ENCODE results near the gene TCFL5.
"Not testable (repeated sequence)": the region's sequence is repeated elsewhere in the genome, so short reads cannot be mapped to it uniquely, and the experiment has no call there.

TCFL5 gene

DNA sequence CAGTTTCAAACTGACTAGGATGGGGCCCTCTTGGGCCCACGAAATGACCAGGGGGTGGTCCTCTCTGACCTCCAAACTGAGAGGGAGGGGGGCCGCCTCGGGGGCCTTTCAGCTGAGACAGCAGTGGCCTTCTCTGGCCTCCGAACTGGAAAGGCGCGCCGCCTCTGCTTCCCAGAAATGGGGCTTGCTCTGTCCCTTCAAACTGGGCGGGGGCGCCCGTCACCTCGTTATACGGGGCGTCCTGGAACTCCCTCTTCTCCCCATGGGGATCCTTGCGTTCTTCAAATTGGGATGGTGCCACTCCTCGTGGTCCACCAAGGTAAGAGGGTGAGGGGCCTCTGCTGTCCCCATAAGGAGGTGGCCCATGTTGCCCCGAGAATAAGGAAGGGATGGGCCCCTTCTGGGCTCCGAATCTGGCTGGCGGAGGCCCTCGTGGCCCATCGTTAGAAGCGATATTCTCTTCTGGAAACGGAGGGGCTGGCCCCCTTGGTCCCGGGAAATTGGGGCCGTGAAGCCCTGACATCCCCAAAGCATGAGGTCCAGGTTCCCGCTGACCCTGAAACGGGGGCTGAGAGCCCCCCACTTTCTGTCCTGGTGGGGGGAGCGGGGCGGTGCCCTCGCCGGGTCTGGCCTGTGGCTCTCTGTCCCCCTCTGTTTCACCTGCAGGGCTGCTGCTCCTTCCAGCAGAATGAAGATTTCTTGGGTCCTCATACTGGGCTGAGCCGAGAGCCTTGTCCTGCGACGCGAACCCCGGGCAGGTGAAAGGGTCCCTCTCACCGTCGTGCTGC is 18.7 kb upstream of the TCFL5 start:
- DNase-seq (ENCODE audit: low read depth in 2 of 2): no peak

DNA sequence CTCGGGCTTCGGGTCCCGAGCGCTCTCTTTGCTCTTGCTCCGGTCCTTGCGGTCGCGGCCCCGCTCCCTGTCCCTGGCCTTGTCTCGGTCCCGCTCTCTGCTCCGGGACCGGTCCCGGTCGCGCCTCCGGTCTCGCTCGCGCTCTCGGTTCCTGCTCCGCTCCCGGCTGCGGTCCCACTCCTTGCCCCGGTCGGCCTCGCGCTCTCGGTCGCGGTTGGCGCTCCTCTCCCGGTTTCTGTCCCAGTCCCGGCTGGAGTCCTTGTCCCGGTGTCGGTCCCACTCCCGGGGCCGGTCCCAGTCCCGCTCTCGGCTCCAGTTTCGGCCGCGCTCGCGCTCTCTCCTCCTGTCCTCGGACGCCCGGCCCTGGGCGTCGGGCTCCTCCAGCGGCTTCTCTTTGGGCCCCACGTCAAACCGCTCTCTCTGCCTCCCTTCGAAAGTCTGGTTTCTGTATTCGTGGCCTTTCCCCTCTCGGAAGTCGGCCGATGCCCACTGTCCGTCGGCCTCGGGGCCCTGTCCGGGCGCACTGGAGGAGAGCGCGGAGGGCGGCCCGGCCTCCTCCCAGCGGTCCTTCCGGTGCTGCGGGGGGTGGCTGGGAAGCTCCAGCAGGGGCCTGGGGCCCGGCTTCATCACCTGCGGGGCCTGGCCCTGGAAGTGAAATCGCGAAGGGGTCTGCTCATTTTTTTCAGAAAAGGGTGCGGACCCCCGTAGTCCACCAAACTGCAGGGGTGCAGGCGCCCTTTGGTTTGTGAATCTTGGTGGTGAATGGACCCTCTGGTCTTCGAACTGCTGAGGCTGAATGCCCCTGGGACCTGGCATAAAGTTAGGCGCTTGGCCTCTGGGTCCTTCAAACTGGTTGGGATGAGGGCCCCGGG is 17.9 kb upstream of the TCFL5 start:
- no peak for DNase-seq (ENCODE audit: low read depth in 2 of 2)

DNA sequence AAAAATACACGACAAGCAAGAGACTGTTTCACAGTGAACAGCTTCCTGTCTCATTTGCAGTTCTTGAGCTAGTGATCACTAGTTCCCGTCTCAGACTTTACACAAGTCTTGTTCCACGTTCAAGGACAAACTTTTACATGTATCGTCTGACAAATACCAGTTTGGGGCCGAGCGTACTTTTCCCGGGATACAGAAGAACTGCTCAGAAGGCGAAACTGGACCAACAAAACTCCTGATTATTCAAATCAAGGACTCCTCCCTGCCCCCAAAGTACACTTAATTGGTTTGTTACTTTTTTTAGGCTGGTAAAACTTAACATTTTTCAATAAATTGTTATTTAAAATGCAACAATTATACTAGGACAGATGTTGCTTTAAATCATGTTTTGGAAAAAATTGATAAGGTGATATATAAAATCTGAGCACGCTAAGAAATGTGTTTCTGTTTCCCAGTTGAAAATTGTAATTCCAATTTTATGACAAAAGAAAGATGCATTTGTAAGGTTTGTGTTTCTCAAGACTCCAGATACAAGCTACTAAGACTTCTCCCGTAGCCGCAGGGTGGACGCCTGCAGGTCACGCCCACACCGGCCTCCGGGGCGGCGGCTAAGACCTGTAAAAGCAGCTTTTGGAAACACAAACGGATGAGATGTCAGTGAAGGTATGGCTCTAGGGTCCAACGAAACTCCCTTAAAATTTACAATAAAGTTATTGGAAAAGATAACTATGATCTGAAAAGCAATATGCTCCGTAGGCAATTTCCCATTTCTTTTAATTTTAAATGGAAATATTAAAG is 16.8 kb upstream of the TCFL5 start:
- DNase-seq (ENCODE audit: low read depth in 2 of 2): no peak

DNA sequence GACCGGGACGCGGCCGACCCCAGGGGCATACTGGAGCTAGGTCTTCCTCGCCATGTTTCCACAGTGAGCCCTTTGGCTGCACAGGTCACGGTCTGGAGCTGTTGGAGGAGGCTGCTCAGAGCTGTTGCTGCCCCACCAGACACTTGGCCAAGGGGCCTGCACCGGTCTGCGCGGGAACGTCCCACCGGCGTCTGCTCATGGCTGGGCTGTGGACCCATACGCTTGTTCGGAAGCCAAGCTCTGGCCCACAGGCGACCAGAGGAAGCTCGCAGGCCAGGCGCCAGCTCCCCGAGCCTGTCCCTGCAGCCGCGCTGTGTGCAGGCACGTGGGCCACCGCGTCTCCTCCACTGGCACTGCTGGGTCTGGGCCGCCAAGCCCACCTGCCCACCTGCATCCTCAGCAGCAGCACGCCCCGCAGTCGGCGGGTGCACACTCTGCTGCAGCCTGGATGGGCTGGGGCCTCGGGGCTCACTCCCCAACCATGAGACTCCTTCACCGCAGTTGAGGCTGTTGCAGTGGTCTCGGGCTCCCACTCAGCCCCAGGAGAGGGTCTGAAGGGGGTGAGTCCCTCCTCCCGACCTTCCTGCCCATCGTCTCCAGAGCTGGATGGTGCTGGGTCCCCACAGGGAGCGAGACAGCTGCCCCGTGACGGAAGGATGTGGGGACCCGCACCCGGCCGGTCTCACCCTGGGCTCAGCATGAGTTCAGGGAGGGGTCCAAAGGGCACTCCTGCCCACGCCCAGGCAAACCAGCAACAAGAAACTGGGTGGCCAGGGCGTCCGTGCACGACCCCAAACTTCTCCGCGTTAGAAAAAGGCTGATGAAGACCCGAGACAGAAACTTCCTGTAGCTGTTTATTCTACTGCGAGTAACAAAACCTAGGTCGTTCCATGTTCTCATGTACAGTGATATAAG is 15.5 kb upstream of the TCFL5 start:
- DNase-seq (ENCODE audit: low read depth in 2 of 2): no peak

DNA sequence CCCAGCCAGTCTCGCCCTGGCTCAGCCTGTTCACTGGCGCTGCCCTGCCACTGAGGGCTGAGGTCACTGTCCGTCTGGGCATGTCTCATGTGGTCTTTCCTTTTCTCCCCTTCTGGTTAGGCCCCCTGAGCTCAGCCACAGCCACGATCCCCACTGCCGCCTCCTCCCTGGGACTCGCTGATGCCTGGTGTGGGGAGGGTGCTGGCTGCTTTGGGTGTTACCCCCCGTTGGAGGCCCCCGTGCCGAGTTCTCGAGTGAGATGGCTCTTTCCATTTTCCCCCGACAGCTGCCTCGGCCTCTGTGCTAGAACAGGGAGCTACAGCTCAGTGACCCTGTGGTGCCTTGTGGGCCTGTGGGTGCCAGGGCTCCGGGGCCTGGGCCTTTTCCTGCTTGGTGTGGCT is 14.9 kb upstream of the TCFL5 start:
- DNase-seq (ENCODE audit: low read depth in 2 of 2): no peak

DNA sequence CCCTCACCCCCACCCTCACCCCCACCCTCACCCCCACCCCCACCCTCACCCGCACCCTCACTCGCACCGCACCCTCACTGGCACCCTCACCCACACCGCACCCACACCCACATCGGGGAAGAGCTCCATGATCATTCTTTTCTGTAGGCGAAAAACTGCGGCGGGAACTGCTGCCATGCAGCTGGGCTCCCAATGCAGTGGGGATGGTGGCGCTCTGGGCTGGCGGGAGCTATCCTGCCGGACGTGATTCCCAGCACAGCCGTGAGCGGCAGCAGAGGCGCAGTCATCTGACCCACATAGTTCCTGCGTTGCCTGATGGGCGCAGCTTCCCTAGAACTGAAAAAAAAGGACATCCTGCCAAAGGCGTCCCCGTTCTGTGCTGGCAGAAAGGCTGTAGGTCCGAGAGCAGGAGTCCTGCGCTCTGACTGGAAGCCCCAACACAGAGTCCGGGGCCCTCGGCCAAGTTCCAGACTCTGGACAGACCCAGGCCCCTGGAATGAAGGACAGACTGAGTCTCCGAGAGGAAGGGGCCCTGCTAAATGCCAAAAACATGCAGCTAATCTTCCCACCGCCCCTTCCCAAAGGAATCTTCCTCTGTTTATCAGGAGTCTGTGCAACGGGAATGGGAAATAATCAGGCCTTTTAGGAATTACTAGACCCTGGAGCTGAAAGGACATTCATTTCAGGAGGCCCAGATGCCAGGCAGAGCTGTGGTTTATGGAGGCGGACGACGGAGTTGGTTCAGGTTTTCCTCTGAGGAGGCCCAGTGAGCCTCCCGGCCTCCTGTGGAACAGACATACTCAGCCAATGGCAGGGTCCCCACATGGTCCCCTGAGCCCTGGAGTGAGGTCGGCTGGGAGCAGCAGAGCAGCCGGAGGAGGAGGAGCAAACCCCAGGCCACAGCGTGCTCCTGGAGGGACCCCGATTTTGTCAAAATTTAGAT is 14.1 kb upstream of the TCFL5 start:
- DNase-seq (ENCODE audit: low read depth in 2 of 2): no peak

DNA sequence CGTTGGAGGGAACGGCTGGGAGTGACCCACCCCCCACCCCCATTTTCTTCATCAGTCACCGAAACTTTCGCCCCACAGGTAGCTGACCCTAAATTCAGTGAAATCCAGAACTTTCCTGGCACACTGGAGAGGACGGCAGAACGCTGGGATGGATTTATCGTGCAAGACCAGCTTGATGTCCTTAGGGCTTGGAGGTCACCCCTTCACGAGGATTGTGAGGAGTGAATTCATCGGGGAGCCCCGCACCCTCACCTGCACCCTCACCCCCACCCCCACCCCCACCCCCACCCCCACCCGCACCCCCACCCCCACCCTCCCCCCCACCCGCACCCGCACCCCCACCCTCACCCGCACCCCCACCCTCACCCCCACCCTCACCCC is 13.3 kb upstream of the TCFL5 start:
- DNase-seq (ENCODE audit: low read depth in 2 of 2): no peak

DNA sequence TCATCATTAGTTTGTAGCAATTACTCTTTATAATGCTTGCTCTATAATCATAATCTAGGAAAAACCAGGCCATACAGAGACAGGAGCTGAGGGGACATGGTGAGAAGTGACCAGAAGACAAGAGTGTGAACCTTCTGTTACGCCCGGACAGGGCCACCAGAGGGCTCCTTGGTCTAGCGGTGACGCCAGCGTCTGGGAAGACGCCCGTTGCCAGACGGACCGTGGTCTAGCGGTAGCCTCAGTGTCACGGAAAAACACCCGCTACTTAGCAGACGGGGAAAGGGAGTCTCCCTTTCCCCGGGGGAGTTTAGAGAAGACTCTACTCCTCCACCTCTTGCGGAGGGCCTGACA is 12.0 kb upstream of the TCFL5 start:
- DNase-seq (ENCODE audit: low read depth in 2 of 2): not testable (repeated sequence)

DNA sequence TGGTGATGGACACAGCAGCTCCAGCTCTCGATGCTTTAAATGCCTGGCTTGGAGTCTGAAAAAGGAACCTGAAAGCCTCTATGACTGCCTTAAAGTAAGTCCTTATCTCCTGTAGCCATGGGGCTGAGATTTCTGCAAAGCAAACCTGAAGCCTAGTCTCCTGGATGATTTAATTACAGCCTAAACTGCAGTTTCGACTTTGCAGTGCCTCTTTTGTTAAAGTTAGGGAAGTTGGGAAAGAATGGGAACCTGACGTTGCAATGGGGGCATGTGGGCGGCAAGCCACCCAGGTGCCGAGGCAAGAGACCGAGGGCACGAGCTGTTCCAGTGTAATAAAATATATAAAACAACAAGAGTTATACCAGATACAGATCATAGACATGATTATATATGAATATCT is 11.7 kb upstream of the TCFL5 start:
- no peak for DNase-seq (ENCODE audit: low read depth in 2 of 2)

DNA sequence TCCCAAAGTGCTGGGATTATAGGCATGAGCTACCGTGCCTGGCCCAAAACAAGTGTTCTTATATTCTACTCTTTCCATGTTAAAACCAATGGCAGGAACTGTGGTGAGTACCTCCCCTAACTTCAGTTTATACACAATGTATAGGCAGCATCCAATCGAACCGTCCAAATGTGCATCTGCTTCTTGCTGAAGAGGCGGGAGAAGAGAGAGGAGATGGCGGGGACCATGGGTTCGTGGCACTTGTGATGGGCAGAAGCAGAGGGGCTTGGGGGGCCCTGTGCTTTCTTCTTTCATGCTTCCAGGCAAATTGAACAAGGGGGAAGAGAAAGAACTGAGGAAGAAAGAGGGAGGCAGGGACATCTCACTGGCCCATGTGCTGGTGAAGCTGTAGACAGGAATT is 11.2 kb upstream of the TCFL5 start:
- no peak for DNase-seq (ENCODE audit: low read depth in 2 of 2)

DNA sequence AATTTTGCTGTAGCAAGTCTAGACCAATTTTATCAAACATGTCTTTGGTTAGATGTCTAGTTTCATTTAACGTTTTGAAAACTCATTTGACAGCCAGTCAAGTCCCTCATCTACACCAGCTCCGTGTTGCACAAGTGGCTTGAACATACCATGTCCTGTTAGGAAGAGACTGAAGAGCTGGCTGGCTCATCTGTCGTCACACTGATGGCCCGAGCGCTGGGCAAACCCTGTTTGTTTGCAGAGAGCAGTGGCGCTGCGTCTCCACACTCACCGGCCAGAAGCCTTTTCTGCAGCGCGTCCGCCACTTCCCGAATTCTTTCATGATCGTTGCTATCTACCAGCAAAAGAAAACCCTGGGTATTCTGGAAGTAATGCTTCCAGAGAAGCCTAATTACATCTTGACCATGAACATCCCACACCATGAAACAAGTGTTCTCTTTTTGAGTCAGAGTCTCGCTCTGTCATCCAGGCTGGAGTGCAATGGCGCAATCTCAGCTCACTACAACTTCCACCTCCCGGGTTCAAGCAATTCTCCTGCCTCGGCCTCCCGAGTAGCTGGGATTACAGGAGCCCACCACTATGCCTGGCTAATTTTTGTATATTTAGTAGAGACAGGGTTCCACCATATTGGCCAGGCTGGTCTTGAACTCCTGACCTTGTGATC is 10.7 kb upstream of the TCFL5 start:
- DNase-seq (ENCODE audit: low read depth in 2 of 2): no peak

DNA sequence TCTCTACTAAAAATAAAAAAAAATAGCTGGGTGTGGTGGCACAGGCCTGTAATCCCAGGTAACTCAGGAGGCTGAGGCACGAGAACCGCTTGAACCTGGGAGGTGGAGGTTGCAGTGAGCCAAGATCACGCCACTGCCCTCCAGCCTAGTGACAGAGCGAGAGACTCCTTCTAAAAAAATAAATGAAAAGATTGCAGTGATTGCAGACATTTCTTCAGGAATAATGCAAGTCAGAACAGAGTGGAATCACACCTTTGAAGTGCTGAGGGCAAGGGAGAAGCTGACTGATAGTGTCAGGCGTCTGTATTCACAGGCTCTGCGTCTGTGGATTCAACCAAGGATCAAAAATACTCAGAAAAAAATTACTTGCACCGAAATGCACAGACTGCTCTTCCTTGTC is 2.6 kb upstream of the TCFL5 start:
- DNase-seq (ENCODE audit: low read depth in 2 of 2): no peak

DNA sequence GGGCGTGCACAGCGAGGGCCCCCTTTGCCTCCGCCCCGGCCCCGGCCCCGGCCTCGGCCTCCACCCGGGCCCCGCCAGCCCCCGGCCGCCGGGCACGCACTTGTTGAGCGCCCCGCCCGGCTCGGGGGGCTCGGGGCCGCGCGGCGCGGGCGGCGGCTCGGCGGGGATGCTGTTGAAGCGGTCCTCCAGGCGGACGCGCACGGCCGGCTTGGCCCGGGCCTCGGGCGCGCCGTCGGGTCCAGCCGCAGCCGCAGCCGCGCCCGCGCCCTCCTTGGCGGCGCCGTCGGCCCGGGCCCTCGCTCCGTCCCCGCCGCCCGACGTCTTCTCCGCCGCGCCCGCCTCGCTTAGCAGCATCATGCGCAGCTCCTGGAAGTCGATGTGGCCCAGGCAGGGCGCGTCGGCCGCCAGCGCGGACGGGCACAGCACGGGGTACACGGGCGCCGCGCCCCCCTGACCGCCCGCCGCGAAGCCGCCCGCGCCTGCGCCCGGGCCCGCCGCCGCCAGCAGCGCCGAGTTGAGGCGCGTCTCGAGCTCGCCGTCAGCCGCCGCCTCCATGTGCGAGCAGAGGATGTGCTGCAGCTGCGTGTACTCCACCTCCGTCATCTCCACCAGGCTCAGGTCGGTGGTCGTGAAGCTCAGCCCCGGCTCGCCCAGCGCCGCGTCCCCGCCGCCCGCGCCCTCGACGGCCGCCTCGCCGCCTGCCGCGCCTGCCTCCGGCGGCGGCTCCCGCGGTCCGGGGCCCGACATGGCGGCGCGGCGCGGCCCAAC is 514 bp downstream of the TCFL5 start:
- DNase-seq (ENCODE audit: low read depth in 2 of 2): peak in 1 of 2 donors; percentile 30

DNA sequence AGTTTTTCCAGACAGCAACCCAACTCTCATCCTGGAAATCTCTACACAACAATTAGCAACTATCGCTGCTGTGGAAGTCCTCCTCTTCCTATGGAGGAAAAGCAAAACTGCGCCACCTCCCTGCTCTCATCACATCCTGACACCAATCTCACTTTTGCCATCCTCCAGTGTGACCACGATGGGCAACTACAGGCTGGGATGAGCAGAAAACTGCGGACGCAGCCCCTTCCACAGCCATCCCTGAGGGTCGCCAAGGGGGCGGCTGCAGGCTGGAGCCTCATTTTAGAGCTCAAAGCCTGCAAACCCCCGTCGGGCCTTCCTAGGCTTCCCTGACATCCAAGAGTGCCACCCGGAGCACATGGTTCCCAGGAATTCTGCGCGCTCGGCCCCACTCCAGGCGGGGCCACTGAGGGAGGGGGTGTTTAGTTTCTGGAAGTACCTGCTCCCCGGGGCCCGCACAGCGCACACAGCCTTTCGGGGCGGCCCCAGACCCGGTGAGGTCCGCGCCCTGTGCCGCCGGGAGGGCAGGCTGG is 1.2 kb downstream of the TCFL5 start:
- DNase-seq (ENCODE audit: low read depth in 2 of 2): no peak

DNA sequence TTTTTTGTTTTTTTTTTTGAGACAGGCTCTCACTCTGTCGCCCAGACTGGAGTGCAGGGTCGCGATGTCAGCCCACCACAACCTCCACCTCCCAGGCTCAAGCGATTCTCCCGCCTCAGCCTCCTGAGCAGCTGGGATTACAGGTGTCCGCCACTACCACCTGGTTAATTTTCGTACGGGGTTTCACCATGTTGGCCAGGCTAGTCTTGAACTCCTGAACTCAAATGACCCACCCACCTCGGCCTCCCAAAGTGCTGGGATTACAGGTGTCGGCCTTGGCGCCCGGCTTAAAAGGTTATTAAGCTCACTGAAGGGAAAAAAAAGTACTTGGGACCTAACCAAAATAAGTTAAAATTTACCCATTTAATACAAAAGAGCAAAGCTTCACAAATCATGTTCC is 1.9 kb downstream of the TCFL5 start:
- no peak for DNase-seq (ENCODE audit: low read depth in 2 of 2)

DNA sequence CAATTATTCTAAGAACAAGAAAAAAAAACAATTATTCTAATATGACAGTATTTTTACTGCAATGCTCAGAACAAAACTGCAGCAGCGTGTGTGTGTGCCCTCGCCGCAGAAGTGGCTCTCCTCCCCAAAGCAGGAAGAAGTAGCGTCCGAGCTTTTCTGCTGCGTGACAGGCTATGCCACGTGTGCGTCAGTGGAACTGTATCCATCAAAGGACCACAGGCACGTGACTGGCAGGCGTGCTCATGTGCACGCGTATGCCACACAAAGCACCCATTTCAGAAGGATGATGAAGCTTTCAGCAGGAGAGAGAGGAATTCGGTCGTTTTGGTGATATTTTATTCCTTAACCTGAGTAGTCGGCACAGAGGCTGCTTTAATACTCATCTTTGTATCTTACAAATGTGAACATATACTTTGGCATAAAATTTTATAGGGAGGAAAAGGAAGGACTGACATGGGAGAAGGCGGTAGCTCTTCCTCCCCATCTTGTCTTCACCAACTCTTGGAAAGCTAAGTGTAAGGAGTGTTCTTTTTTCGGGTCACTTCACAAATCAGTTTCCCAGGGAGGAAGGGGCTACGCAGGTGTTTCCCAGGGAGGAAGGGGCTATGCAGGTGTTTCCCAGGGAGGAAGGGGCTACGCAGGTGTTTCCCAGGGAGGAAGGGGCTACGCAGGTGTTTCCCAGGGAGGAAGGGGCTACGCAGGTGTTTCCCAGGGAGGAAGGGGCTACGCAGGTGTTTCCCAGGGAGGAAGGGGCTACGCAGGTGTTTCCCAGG is 3.4 kb downstream of the TCFL5 start:
- no peak for DNase-seq (ENCODE audit: low read depth in 2 of 2)

DNA sequence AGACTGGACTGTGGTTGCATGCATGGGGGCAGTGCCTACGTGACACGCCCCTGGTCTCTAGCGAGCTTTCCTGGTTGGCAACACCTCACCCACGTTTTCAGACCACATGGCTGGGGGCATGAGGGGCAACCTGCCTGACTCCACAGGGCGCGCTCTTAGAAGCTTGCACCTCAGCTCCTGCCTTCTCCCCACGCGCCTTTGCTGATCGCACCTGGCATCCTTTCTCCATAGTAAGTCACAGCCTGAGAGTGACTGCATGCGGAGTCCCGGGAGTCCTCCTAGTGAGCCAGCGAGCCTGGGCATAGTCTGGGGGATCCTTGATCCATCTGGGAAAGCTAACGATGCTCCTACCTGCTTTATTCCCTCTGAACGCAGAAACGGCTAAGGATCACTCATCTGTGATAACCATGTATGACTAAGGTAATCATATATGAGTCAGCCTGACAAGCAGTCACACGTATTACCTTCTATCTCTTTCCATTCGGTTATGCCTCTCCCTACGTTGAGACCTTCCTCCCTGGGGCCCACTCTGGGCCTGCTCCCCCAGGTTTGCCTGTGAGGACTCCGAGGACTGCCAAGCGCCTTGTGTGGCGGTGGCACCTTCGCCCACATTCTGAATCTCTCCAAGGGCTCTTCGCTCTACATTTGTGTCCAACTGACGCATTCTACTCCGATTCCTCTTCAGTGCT is 4.5 kb downstream of the TCFL5 start:
- DNase-seq (ENCODE audit: low read depth in 2 of 2): no peak
